T-helper 2 cell treated with Interferon-gamma antibody and Interleukin-4, amounts not matched to agents 5 μg/mL and 100 μg/mL, for 36 hours (primary cell): ENCODE data around the gene DNASE1.
"Not testable (repeated sequence)": the region's sequence is repeated elsewhere in the genome, so short reads cannot be mapped to it uniquely, and the experiment has no call there.

ENCODE experiments used
- DNase-seq: peaks from one replicate; pipeline ENCODE4 v3.0.0; 2021; ENCODE audit warnings: low spot score
- H3K27ac Mint-ChIP-seq: one replicate; pipeline ENCODE4 v1.8.0; 2021; ENCODE audit warnings: mild to moderate bottlenecking, mixed read lengths
- H3K27me3 Mint-ChIP-seq: one replicate; pipeline ENCODE4 v1.8.0; 2021; ENCODE audit warnings: low read depth, mixed read lengths
- H3K36me3 Mint-ChIP-seq: one replicate; pipeline ENCODE4 v1.8.0; 2021; ENCODE audit warnings: low read depth, mixed read lengths
- H3K4me1 Mint-ChIP-seq: one replicate; pipeline ENCODE4 v1.8.0; 2021; ENCODE audit warnings: low read depth, mixed read lengths
- H3K4me3 Mint-ChIP-seq: one replicate; pipeline ENCODE4 v1.8.0; 2022; ENCODE audit warnings: mild to moderate bottlenecking, moderate library complexity, mixed read lengths
- H3K9me3 Mint-ChIP-seq: one replicate; pipeline ENCODE4 v1.8.0; 2021; ENCODE audit warnings: mixed read lengths

Gene DNASE1, protein sequence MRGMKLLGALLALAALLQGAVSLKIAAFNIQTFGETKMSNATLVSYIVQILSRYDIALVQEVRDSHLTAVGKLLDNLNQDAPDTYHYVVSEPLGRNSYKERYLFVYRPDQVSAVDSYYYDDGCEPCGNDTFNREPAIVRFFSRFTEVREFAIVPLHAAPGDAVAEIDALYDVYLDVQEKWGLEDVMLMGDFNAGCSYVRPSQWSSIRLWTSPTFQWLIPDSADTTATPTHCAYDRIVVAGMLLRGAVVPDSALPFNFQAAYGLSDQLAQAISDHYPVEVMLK

DNA sequence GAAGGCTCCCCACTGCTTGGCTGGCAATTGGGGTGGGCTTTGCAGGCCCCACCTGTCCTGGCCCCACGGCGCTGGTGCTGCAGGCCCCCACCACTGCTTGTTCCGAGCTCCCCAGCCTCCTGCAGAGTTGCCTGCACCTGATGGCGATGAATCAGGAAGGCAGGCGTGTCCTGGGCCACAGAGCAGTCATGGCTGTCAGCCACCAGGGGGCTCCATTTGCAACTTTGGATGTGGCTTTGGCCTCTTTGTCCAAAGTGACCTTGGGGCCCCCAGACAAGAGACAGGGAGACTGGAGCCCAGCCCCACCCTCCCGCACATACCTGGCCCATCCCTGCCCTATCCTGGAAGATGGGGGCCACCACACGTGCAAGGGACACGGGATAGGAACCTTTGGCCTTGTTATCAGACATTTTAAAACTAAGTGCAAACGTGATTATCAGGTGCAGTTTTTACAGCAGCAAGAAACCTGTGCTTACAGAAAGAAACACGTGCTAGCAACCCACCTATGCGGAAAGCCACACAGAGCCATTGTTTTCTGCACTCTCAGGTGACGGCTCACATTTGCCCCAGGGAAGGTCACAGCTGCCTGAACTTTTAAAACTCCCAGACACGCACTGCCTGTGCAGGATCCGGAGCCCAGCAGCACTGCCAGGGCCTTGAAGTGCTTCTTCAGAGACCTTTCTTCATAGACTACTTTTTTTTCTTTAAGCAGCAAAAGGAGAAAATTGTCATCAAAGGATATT is at the start of gene DNASE1:
Gene DNASE1, plus strand, starts transcription at position 443 of the 743 bp plus-strand sequence. CDS start 683 bp downstream, outside the sequence.
- no peak within 1 kb of the TSS for H3K27ac Mint-ChIP-seq
- H3K4me3 Mint-ChIP-seq: no peak within 1 kb of the TSS

DNA sequence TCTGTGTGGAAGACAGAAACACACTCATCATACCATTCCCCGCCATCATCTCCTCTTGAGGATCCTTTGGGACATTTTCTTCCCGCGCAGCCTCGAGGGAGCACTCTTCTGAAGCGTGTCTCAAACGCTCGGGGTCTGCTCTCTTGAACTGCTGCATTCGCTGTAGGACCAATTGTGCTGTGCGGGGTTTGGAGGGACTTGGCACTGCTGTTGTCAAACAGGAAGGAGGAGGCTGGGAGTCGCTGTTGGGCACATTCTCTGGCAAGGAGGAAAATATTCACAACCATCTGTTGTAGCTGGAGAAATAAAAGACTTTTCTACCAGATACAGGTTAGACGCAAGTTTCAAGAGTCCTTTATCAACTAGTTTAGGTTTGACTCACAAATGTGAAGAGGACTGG is 48.0 kb upstream of the DNASE1 start:
- H3K4me1 Mint-ChIP-seq: peaks cover 25% of the 10 kb centered on the region
- peaks cover 25% of the 10 kb centered on the region for H3K36me3 Mint-ChIP-seq
- DNase-seq: no peak
- H3K4me3 Mint-ChIP-seq: no peak overlapping the region
- no peaks in the 10 kb centered on the region for H3K9me3 Mint-ChIP-seq
- H3K27me3 Mint-ChIP-seq: no peaks in the 10 kb centered on the region
- no peak overlapping the region for H3K27ac Mint-ChIP-seq

More for the DNA sequence above, at the start of gene DNASE1:
- no peaks in the 10 kb centered on the region for H3K27me3 Mint-ChIP-seq
- peaks cover 37% of the 10 kb centered on the region for H3K36me3 Mint-ChIP-seq
- peak; percentile 42 for DNase-seq
- H3K4me1 Mint-ChIP-seq: peaks cover 9% of the 10 kb centered on the region
- H3K9me3 Mint-ChIP-seq: no peaks in the 10 kb centered on the region

DNA sequence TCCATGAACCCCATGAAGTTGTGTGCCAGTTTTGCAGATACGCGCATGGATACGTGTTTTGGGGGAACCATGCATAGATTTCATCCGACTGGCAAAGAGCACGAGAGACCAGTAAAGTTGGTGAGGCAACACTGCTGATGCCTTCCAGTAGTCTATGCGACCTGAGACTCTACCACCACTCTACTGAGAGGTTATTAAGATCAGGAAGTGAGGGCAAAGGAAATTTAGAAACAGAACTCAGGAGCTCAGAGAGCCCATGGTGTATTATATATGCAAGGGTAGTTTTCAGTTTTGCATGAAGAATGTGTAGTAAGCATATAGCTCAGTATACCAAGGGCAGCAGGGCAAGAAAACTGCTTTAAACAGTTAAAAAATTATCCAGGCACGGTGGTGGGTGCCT is 47.3 kb upstream of the DNASE1 start:
- no peak overlapping the region for H3K27ac Mint-ChIP-seq
- peaks cover 26% of the 10 kb centered on the region for H3K36me3 Mint-ChIP-seq
- peaks cover 26% of the 10 kb centered on the region for H3K4me1 Mint-ChIP-seq
- H3K27me3 Mint-ChIP-seq: no peaks in the 10 kb centered on the region
- H3K9me3 Mint-ChIP-seq: no peaks in the 10 kb centered on the region
- H3K4me3 Mint-ChIP-seq: no peak overlapping the region
- DNase-seq: no peak

DNA sequence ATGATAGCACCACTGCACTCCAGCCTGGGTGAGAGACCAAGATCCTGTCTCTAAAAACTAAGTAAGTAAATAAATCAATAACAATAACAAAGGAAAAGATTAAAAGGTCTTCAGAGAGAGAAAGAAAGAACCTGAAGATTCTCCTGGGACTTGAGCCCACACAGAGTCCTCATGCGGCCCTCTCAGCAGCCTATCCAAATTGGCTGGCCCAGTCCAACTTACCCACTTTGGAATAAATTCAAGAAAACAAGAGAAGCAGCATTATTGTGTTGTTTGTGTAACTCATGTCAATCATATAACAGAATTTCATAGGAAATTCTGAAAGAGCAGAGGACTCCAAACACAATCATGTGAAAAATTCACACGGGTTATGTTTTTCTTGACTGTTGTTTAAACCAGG is 46.9 kb upstream of the DNASE1 start:
- Mint-ChIP-seq H3K4me1 (peaks cover 28% of the 10 kb centered on the region), H3K4me3 (no peak overlapping the region), H3K27ac (no peak overlapping the region), H3K27me3 (no peaks in the 10 kb centered on the region), H3K9me3 (no peaks in the 10 kb centered on the region), H3K36me3 (peaks cover 27% of the 10 kb centered on the region)
- DNase-seq: no peak

DNA sequence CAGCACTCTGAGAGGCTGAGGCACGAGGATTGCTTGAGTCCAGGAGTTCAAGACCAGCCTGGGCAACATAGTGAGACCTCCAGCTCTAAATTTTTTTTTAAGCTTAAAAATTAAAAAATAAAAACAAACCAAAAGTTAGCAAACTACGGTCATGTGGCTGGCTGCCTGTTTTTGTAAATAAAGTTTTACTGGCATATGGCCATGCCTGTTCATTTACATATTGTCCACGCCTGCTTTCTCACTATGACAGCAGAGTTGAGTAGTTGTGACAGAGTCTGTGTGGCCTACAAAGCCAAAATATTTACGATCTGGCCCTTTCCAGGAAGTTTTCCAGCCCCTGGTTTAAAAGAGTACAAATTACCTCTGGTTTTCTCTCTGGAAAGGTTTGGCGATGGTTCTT is 46.4 kb upstream of the DNASE1 start:
- H3K4me3 Mint-ChIP-seq: no peak overlapping the region
- H3K36me3 Mint-ChIP-seq: peaks cover 28% of the 10 kb centered on the region
- H3K9me3 Mint-ChIP-seq: no peaks in the 10 kb centered on the region
- peaks cover 32% of the 10 kb centered on the region for H3K4me1 Mint-ChIP-seq
- H3K27ac Mint-ChIP-seq: no peak overlapping the region
- DNase-seq: no peak
- no peaks in the 10 kb centered on the region for H3K27me3 Mint-ChIP-seq

DNA sequence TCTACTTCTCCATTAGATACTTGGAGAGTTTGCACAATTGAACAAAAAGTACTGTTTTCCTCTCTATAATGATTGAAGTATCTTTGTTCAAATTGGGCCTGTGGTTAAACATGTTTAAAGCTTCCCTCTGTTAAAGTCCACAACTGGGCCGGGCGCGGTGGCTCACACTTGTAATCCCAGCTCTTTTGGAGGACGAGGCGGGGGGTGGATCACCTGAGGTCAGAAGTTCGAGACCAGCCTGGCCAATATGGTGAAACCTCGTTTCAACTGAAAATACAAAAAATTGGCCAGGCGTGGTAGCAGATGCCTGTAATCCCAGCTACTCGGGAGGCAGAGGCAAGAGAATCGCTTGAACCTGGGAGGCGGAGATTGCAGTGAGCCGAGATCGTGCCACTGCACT is 45.5 kb upstream of the DNASE1 start:
- Mint-ChIP-seq H3K4me1 (peaks cover 38% of the 10 kb centered on the region), H3K36me3 (peaks cover 28% of the 10 kb centered on the region)
- not testable (repeated sequence) for DNase-seq, H3K9me3 Mint-ChIP-seq, H3K27ac Mint-ChIP-seq, H3K27me3 Mint-ChIP-seq, H3K4me3 Mint-ChIP-seq

DNA sequence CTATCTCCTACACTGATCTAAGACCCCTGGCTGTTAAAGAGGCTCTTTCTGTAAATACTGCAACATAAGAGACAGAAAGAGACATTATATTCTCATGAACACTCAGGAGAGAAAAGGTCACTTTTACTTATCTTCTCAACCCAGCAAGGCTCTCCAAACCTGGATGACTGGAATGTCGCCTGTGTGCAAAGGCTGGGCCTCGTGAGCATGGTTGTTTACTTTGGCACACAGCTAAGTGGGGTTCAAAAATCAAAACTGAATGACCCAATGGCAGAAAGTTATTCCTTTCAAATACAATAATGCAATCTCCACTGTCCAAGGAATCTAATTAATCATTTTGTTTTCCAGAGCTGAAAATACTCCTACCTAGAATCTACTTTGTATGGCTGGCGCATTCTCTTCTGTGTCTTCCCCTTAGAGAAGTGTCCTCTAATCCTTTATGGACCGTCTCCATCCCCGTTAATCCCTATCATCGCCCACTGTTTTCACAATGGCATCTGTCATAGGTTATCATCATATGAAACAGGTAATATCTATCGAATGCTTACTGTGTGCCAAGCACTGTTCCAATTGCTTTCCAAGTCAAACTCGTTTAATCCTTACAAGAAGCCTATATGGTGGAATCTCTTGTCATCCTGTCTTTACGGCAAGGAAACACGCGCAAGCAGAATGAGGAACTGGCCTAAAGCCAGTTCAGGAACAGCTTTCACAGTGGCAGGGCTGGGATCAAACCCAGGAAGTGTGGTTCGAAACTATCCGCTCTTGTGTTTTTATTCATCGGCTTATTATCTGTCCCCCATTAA is 44.4 kb upstream of the DNASE1 start:
- Mint-ChIP-seq H3K36me3 (peaks cover 33% of the 10 kb centered on the region), H3K4me3 (peak overlapping the region; percentile 88), H3K4me1 (peaks cover 45% of the 10 kb centered on the region), H3K27ac (peak overlapping the region; percentile 81), H3K27me3 (no peaks in the 10 kb centered on the region), H3K9me3 (no peaks in the 10 kb centered on the region)
- DNase-seq: no peak

DNA sequence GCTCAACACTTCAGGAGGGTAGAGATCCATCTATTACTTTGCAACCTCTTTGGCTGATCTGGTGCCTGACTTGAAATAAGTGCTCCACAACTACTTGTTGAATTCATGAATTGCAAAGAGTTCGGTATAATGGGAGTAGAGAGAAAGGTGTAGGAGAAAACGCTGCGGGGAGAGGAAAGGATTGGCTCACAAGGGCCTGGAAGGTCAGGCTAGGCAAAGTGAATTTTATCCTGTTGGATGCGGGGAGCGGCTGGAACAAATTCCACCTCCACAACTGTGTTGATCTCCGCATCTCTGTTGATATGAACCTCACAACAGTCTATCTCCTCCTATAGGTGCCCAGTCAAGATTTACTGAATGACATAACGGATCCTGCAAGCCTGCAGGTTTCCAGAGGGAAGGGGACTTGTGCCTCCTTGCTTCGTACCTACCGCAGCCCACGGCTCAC is 43.8 kb upstream of the DNASE1 start:
- Mint-ChIP-seq H3K9me3 (no peaks in the 10 kb centered on the region), H3K4me1 (peaks cover 50% of the 10 kb centered on the region), H3K4me3 (peak overlapping the region; percentile 88), H3K27ac (peak overlapping the region; percentile 81), H3K36me3 (peaks cover 39% of the 10 kb centered on the region), H3K27me3 (no peaks in the 10 kb centered on the region)
- DNase-seq: no peak

DNA sequence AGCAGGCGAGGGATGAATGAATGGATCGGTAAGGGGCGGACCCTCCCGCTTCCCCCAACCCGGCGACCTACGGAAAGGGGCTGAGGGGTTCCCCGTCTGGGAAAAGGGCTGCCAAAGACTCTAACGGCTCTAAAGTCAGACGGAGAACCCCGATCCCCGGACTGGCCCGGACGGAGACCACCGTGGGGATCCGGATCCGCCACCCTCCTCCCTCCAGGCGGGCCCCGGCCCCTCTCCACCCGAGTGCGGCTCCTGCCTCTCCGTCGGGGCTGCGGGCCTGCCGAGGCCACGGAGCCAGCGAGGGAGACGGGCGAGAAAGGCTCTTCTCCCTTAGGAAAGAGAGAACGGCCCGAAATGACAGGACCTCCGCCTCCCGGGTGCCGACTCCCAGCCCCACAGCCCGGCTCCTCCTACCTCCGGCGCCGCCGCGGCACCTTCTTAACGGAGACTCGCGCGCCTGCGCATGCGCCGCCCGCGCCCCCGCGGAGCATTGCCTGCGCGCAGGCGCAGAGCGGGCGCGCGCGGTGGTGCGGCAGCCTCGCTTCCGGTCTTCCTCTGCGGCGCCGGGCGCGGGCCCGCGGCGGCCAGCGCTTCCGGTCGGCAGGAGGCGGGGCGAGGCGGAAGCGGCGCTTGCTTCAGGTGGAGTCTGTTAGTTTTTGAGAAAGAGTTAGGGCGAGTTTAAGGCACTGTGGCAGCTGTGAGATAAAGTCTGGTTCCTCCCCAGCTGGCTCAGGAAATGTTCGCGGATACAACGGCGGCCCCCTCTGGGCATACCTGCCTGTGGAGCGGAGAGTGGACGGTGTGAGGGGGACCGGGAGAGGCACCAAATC is 43.1 kb upstream of the DNASE1 start, which contains the start of gene SLX4:
Gene SLX4, minus strand, starts transcription at position 461 of the 830 bp plus-strand sequence. CDS start 2,642 bp downstream, outside the sequence.
- Mint-ChIP-seq H3K4me3 (peak within 1 kb of the TSS; percentile 96), H3K4me1 (peaks cover 51% of the 10 kb centered on the region), H3K9me3 (no peaks in the 10 kb centered on the region), H3K27me3 (no peaks in the 10 kb centered on the region), H3K36me3 (peaks cover 38% of the 10 kb centered on the region), H3K27ac (peak within 1 kb of the TSS; percentile 95)
- peak; percentile 96 for DNase-seq

DNA sequence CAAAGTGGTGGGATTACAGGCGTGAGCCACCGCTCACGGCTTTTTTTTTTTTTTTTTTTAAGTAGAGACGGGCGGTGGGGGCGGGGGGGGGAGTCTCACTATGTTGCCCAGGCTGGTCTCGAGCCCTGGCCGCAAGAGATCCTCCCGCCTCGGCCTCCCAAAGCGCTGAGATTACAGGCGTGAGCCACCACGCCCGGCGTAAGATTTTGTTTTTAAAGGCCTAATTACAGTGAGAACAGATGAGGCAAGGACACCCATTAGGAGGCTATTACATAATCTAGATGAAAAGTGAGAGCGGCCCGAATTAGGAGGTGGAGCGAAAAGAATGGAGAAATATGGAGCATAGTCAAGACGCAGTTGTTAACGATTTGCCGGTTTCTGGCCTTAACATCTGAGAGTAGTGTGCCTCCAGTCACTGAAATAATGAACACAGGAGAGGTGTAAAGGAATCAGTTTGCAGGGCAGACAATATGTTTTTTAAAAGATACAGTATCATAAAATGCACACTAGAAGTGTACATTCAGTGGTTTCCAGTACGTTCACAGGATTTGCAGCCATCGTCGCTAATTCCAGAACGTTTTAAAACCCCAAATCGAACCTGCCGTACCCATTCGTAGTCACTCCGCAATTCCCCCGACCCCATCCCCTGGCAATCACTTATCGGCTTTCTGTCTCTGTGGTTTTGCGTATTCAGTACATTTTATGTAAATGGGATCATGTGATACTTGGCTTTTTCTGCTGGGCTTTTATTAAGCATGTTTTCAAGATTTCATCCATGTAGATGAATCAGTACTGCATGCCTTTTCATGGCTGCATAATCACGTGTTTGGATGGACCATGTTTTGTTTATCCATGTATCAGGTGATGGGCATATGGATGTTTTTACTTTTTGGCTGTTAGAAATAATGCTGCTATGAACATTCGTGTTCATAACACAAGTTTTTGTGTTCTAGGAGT is 41.7 kb upstream of the DNASE1 start:
- Mint-ChIP-seq H3K27ac (peak overlapping the region; percentile 70), H3K27me3 (no peaks in the 10 kb centered on the region), H3K9me3 (no peaks in the 10 kb centered on the region), H3K4me1 (peaks cover 48% of the 10 kb centered on the region), H3K4me3 (peak overlapping the region; percentile 96), H3K36me3 (peaks cover 42% of the 10 kb centered on the region)
- no peak for DNase-seq

DNA sequence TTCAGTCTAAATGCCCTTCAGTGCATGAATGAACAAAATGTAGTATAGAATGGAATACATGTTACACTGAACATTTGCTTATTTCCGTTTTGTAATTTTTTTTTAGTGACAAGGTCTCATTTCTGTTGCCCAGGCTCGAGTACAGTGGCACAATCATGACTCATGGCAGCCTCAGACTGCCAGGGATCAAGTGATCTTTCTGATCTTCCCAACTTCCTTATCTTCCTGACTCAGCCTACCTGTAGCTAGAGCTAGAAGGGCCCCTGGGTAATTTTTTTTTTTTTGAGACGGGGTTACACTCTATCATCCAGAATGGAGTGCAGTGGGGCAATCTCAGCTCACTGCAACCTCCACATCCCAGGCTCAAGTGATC is 35.7 kb upstream of the DNASE1 start:
- no peaks in the 10 kb centered on the region for H3K9me3 Mint-ChIP-seq
- H3K4me1 Mint-ChIP-seq: peaks cover 30% of the 10 kb centered on the region

DNA sequence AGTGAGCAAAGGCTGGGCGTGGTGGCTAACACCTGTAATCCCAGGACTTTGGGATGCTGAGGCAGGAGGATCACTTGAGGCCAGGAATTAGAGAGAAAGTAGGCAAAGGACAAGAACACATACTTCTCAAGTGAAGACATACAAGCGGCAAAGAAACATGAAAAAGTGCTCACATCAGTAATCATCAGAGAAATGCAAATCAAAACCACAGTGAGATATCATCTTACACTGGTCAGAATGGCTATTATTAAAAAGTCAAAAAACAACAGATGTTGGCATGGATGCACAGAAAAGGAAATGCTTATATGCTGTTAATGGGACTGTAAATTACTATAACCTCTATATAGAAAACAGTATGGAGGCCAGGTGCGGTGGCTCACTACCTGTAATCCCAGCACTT is 30.8 kb upstream of the DNASE1 start:
- no peaks in the 10 kb centered on the region for H3K27me3 Mint-ChIP-seq
- no peaks in the 10 kb centered on the region for H3K9me3 Mint-ChIP-seq
- DNase-seq: no peak
- peak overlapping the region; percentile 37 for H3K27ac Mint-ChIP-seq
- peaks cover 9% of the 10 kb centered on the region for H3K36me3 Mint-ChIP-seq
- H3K4me1 Mint-ChIP-seq: peaks cover 29% of the 10 kb centered on the region
- no peak overlapping the region for H3K4me3 Mint-ChIP-seq

More for the DNA sequence above, 35.7 kb upstream of the DNASE1 start:
- Mint-ChIP-seq H3K4me3 (no peak overlapping the region), H3K27ac (peak overlapping the region; percentile 36), H3K36me3 (peaks cover 32% of the 10 kb centered on the region), H3K27me3 (no peaks in the 10 kb centered on the region)
- DNase-seq: no peak
